ENCODE results near the gene AFP. TPM values are rescaled to one million over a fixed set of nuclear protein-coding genes. Genes with fewer than 3 reads are reported as not detected.

AFP gene
- total and polyA plus RNA-seq, 2 of the 4 experiments (the other 2 are of a cell fraction): 0.87 to 1.3 TPM

DNA sequence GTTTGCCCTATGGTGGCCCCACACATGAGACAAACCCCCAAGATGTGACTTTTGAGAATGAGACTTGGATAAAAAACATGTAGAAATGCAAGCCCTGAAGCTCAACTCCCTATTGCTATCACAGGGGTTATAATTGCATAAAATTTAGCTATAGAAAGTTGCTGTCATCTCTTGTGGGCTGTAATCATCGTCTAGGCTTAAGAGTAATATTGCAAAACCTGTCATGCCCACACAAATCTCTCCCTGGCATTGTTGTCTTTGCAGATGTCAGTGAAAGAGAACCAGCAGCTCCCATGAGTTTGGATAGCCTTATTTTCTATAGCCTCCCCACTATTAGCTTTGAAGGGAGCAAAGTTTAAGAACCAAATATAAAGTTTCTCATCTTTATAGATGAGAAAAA lies 17.3 kb upstream of the AFP start:
- Histone ChIP-seq H4K91ac (ENCODE audit: insufficient read depth, low read depth, low read length) (no peak overlapping the region), H3K14ac (replicated peaks; ENCODE audit: low read depth, low read length) (no peak overlapping the region), H3K9me3 (ENCODE audit: control insufficient read depth, insufficient read depth, low read length) (no peaks in the 10 kb centered on the region), H3K27ac (ENCODE audit: insufficient read depth, low read length) (no peak overlapping the region), H3K4me2 (ENCODE audit: low read depth, low read length) (no peak overlapping the region), H4K20me1 (ENCODE audit: insufficient read depth, low read length) (no peaks in the 10 kb centered on the region), H4K5ac (ENCODE audit: low read depth, low read length) (no peak overlapping the region), H2AFZ (replicated peaks; ENCODE audit: low read length, poor library complexity) (no peak overlapping the region), H3K4me1 (ENCODE audit: control insufficient read depth, insufficient read depth, low read length) (no peaks in the 10 kb centered on the region), H2AK5ac (ENCODE audit: low read depth, low read length) (no peak overlapping the region), H2BK20ac (ENCODE audit: low read depth, low read length) (no peak overlapping the region), H3K4ac (ENCODE audit: low read depth, low read length) (no peak overlapping the region), H3K56ac (ENCODE audit: extremely low read depth, insufficient read depth, low read length) (no peak overlapping the region), H3K4me3 (ENCODE audit: insufficient read depth, low read depth, low read length) (no peak overlapping the region), H3K9me1 (ENCODE audit: insufficient read depth, low read length) (no peaks in the 10 kb centered on the region), H2BK120ac (ENCODE audit: low read depth, low read length) (no peak overlapping the region), H2BK15ac (ENCODE audit: low read depth, low read length) (no peak overlapping the region), H3K36me3 (ENCODE audit: control insufficient read depth, insufficient read depth, low read length) (no peaks in the 10 kb centered on the region), H3K9ac (ENCODE audit: low read depth, low read length) (no peak overlapping the region), H3K27me3 (ENCODE audit: control insufficient read depth, insufficient read depth, low read length) (no peaks in the 10 kb centered on the region), H3K18ac (ENCODE audit: low read depth, low read length) (no peak overlapping the region), H4K8ac (ENCODE audit: low read depth in 2 of 2, low read length in 2 of 2) (no peak overlapping the region), H3K79me1 (ENCODE audit: low read depth in 1 of 2, low read length in 2 of 2) (no peaks in the 10 kb centered on the region), H3K23ac (ENCODE audit: low read depth, low read length) (no peak overlapping the region), H2BK5ac (ENCODE audit: low read depth, low read length, poor library complexity, severe bottlenecking) (no peak overlapping the region), H2AK9ac (replicated peaks; ENCODE audit: low read depth, low read length, poor library complexity) (no peak overlapping the region)
- dilution Hi-C loops (cut with HindIII; ENCODE audit: low sequenced_read_pairs, unreplicated experiment): no loop called here
- DNase-seq (no peak), ATAC-seq (ENCODE audit: low read depth) (no peak)
- no CpG with 5 or more reads among the region's 1 CpG for WGBS, 2 experiments (ENCODE audit: extremely low coverage in 2 of 2, insufficient read length in 1 of 2)
- BruUV-seq (replicated peaks): no TSS peak
- ChIA-PET POLR2A (ENCODE audit: unreplicated experiment) (no interaction called here), CTCF (interaction anchor here (1.2 to 2.3 kb wide), 2 partner anchors 16 to 27 kb away, joined by 3 to 6 read pairs; no protein-coding TSS in a partner anchor)
- in situ Hi-C loops (cut with MboI; ENCODE audit: low sequenced_read_pairs): no loop called here
- intact Hi-C loops (cut with micrococcal nuclease): no loop called here
- no peak for TF ChIP-seq MXI1 (IDR thresholded peaks at IDR 0.05; ENCODE audit: borderline replicate concordance, low read depth, low read length)
- no peak for TF ChIP-seq MAFK (IDR thresholded peaks at IDR 0.05; ENCODE audit: low read depth, low read length)
- TF ChIP-seq CEBPB (IDR thresholded peaks at IDR 0.05; ENCODE audit: low read depth, low read length): no peak
- no peak for TF ChIP-seq POLR2A (IDR thresholded peaks at IDR 0.05; ENCODE audit: low read depth, low read length)
- TF ChIP-seq BHLHE40 (IDR thresholded peaks at IDR 0.05; ENCODE audit: low read depth, low read length): no peak
- no peak for TF ChIP-seq MAZ (IDR thresholded peaks at IDR 0.05; ENCODE audit: borderline replicate concordance, low read depth, low read length)
- TF ChIP-seq, protein P1, sequence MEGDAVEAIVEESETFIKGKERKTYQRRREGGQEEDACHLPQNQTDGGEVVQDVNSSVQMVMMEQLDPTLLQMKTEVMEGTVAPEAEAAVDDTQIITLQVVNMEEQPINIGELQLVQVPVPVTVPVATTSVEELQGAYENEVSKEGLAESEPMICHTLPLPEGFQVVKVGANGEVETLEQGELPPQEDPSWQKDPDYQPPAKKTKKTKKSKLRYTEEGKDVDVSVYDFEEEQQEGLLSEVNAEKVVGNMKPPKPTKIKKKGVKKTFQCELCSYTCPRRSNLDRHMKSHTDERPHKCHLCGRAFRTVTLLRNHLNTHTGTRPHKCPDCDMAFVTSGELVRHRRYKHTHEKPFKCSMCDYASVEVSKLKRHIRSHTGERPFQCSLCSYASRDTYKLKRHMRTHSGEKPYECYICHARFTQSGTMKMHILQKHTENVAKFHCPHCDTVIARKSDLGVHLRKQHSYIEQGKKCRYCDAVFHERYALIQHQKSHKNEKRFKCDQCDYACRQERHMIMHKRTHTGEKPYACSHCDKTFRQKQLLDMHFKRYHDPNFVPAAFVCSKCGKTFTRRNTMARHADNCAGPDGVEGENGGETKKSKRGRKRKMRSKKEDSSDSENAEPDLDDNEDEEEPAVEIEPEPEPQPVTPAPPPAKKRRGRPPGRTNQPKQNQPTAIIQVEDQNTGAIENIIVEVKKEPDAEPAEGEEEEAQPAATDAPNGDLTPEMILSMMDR (conservative IDR thresholded peaks at IDR 0.05; ENCODE audit: low read depth, low read length): no peak
- TF ChIP-seq SMC3 (IDR thresholded peaks at IDR 0.05; ENCODE audit: low read depth, low read length): no peak
- no peak for TF ChIP-seq FOS (IDR thresholded peaks at IDR 0.05; ENCODE audit: low read depth, low read length)
- TF ChIP-seq RAD21 (IDR thresholded peaks at IDR 0.05; ENCODE audit: low read length): no peak
- TF ChIP-seq RFX5 (IDR thresholded peaks at IDR 0.05; ENCODE audit: low read depth, low read length): no peak
- TF ChIP-seq NFE2L2 (IDR thresholded peaks at IDR 0.05; ENCODE audit: low read depth, low read length): no peak
- no peak for TF ChIP-seq ELK1 (IDR thresholded peaks at IDR 0.05; ENCODE audit: borderline replicate concordance, low read depth, low read length)
- TF ChIP-seq, protein P2, sequence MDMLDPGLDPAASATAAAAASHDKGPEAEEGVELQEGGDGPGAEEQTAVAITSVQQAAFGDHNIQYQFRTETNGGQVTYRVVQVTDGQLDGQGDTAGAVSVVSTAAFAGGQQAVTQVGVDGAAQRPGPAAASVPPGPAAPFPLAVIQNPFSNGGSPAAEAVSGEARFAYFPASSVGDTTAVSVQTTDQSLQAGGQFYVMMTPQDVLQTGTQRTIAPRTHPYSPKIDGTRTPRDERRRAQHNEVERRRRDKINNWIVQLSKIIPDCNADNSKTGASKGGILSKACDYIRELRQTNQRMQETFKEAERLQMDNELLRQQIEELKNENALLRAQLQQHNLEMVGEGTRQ (IDR thresholded peaks at IDR 0.05; ENCODE audit: low read depth, low read length): no peak
